K562 (cell line): ENCODE measurements around the gene GATB. TPM values are rescaled to one million over a fixed set of nuclear protein-coding genes. Genes with fewer than 3 reads are reported as not detected.

Experiments used
- ATAC-seq: fragments of 200-7000 bp; cut with Tn5 transposase; 3 replicates; pipeline ENCODE4 v1.9.1; 2020; ENCODE audit warnings: moderate library complexity
- BruUV-seq: library from RNA; stranded (reverse); fragments of 400-500 nt; replicated peaks from 2 replicates; lab custom pipeline; 2021; lab: Mats Ljungman, UMichigan
- CTCF ChIA-PET: fragments of 300-600 bp; formaldehyde crosslinking; extraction: SDS; loops from one replicate; lab custom pipeline; 2021; ENCODE audit warnings: low intra/inter-chr PET ratio; lab: Yijun Ruan, JAX
- POLR2A ChIA-PET: fragments of 300-600, 350-650 bp; sonication (Branson Sonifier 250); formaldehyde crosslinking; extraction: SDS; loops from one replicate; lab custom pipeline; 2021; ENCODE audit warnings: antibody characterized with exemption, inconsistent platforms; lab: Yijun Ruan, JAX
- DNase-seq, 4 experiments: peaks; one replicate each; pipeline versions ENCODE4 v3.0.0 to v3.0.0-alpha.2; 2011 to 2018; ENCODE audit warnings: low spot score in 3 of 4, mixed read lengths in 3 of 4; ENCODE audit errors: extremely low read depth in 1 of 4
- FAIRE-seq: peaks from 2 replicates; lab custom pipeline; 2011; peaks lifted over from hg19 to GRCh38; lab: Jason Lieb, UNC
- H2AFZ ChIP-seq: 2 replicates; pipeline ENCODE4 v1.6.0; 2011; ENCODE audit warnings: low read depth, low read length, control low read depth, inconsistent platforms
- H3K27ac ChIP-seq: fragments of 200-600 bp; 3 replicates; pipeline ENCODE4 v1.8.0; 2011; ENCODE audit warnings: low read depth, mild to moderate bottlenecking, control low read depth, inconsistent platforms, low read length, moderate library complexity, mixed read lengths; ENCODE audit errors: extremely low read depth
- H3K27me3 ChIP-seq, 2 experiments: fragments of 300-600 bp in 1 of 2; 2 replicates in 1 of 2; 3 replicates in 1 of 2; pipeline versions ENCODE4 v1.6.0 to v1.8.0; 2011; ENCODE audit warnings: inconsistent platforms in 2 of 2, low read length in 2 of 2, mild to moderate bottlenecking in 1 of 2, mixed read lengths in 1 of 2, moderate library complexity in 1 of 2; ENCODE audit not compliant: control insufficient read depth in 2 of 2, insufficient read depth in 2 of 2
- H3K36me3 ChIP-seq: fragments of 300-600 bp; 3 replicates; pipeline ENCODE4 v1.8.0; 2011; ENCODE audit warnings: mild to moderate bottlenecking, low read length, inconsistent platforms; ENCODE audit not compliant: control insufficient read depth, insufficient read depth
- H3K4me1 ChIP-seq, 2 experiments: fragments of 200-600 bp in 1 of 2; replicated peaks in 1 of 2; 2 replicates in 1 of 2; 3 replicates in 1 of 2; pipeline versions ENCODE4 v1.5.1 to v1.8.0; 2011; ENCODE audit warnings: inconsistent platforms in 2 of 2, low read length in 2 of 2, mild to moderate bottlenecking in 1 of 2, mixed read lengths in 1 of 2, moderate library complexity in 1 of 2; ENCODE audit not compliant: control insufficient read depth in 2 of 2, insufficient read depth in 2 of 2
- H3K4me2 ChIP-seq: 2 replicates; pipeline ENCODE4 v1.6.1; 2011; ENCODE audit warnings: low read length, control low read depth, inconsistent platforms, mixed read lengths; ENCODE audit not compliant: insufficient read depth
- H3K4me3 ChIP-seq: fragments of 200-600 bp; sonication (generic), shearing (Covaris generic); 2 replicates; pipeline ENCODE4 v1.5.1; 2016; ENCODE audit warnings: control low read depth, inconsistent platforms
- H3K79me2 ChIP-seq: fragments of 200-600 bp; 3 replicates; pipeline ENCODE4 v1.8.0; 2011; ENCODE audit warnings: low read length, inconsistent platforms; ENCODE audit not compliant: control insufficient read depth, insufficient read depth
- H3K9ac ChIP-seq, 2 experiments: 2 replicates each; pipeline versions ENCODE4 v1.6.0 to v1.6.1; 2011; ENCODE audit warnings: low read depth in 2 of 2, low read length in 2 of 2, control low read depth in 1 of 2, inconsistent platforms in 1 of 2, mild to moderate bottlenecking in 1 of 2, mixed read lengths in 1 of 2; ENCODE audit not compliant: insufficient read depth in 1 of 2
- H3K9me1 ChIP-seq: one replicate; pipeline ENCODE4 v1.6.0; 2011; ENCODE audit warnings: inconsistent platforms, mild to moderate bottlenecking, low read length, moderate library complexity; ENCODE audit not compliant: control insufficient read depth, insufficient read depth
- H3K9me3 ChIP-seq: replicated peaks from 2 replicates; pipeline ENCODE4 v1.5.1; 2011; ENCODE audit warnings: low read depth, low read length, inconsistent platforms; ENCODE audit not compliant: control insufficient read depth, insufficient read depth
- H4K20me1 ChIP-seq: replicated peaks from 2 replicates; pipeline ENCODE4 v1.6.1; 2011; ENCODE audit warnings: low read length, inconsistent platforms, mixed read lengths; ENCODE audit not compliant: control insufficient read depth, insufficient read depth
- EWSR1 ChIP-seq: fragments of 450-650 bp; IDR thresholded peaks from 2 replicates; pipeline ENCODE4 v1.6.1; 2018; ENCODE audit warnings: borderline replicate concordance, mild to moderate bottlenecking, low read depth, moderate library complexity; ENCODE audit not compliant: partially characterized antibody
- HDAC1 ChIP-seq, 2 experiments: fragments of 450-650 bp; IDR thresholded peaks; 2 replicates each; pipeline ENCODE4 v1.6.1; 2016 to 2017; ENCODE audit warnings: inconsistent platforms in 1 of 2, mild to moderate bottlenecking in 1 of 2, moderate library complexity in 1 of 2
- MYBL2 ChIP-seq, 2 experiments: fragments of 450-650 bp in 1 of 2; sonication (generic) in 1 of 2; formaldehyde crosslinking in 1 of 2; IDR thresholded peaks; 2 replicates each; pipeline versions ENCODE4 v1.6.1 to v1.8.1; 2017 to 2022; ENCODE audit warnings: borderline replicate concordance in 1 of 2, inconsistent platforms in 1 of 2, low read depth in 1 of 2, mild to moderate bottlenecking in 1 of 2, missing genetic modification reagents in 1 of 2, moderate library complexity in 1 of 2
- TRIM28 ChIP-seq: fragments of 450-650 bp; IDR thresholded peaks from 2 replicates; pipeline ENCODE4 v1.6.1; 2017
- ZC3H4 ChIP-seq: sonication (generic); formaldehyde crosslinking; IDR thresholded peaks from 2 replicates; pipeline ENCODE4 v1.9.0; 2021; ENCODE audit warnings: missing genetic modification reagents, borderline replicate concordance
- ZNF431 ChIP-seq: sonication (generic); formaldehyde crosslinking; IDR thresholded peaks from 2 replicates; pipeline ENCODE4 v1.8.0; 2022; ENCODE audit warnings: mild to moderate bottlenecking, missing genetic modification reagents
- ZNF717 ChIP-seq: fragments of 250-450 bp; sonication (Bioruptor Pico); IDR thresholded peaks from 2 replicates; pipeline ENCODE4 v1.5.0; 2021
- WGBS: fragments of 100-300 bp; shearing (Covaris generic); methylation state at CpG from one replicate; pipeline ENCODE4 v1.1.6; 2016; ENCODE audit warnings: low coverage, mixed read lengths; ENCODE audit not compliant: insufficient coverage; ENCODE audit errors: missing lambda C conversion rate; 5-methylcytosine and 5-hydroxymethylcytosine counted together
- in situ Hi-C: fragments of 300-500 bp; cut with MboI; formaldehyde crosslinking; loops from 4 replicates; pipeline ENCODE4 v1.15.0; 2018; ENCODE audit warnings: inconsistent platforms, mixed read lengths
- intact Hi-C: fragments of 100-400 bp; cut with micrococcal nuclease; formaldehyde crosslinking; loops from 2 replicates; pipeline ENCODE4 v1.14.2; 2022
- polyA plus RNA-seq, 8 experiments: library from polyadenylated mRNA; depleted of rRNA in 4 of 8; stranded (reverse) in 5 of 8; unstranded in 3 of 8; fragments of >200 nt; fragmentation: Nextera tagmentation in 2 of 8; fragmentation: Illumina TruSeq in 1 of 8; extraction: Ambion mirVana in 2 of 8; extraction: Trizol in 1 of 8; gene quantifications; 2 replicates each; pipeline versions ENCODE4 v1.2.1 to v1.2.3, GENCODE V29; 2011 to 2014; ENCODE audit warnings: inconsistent platforms in 1 of 8, missing spikeins in 1 of 8
- total RNA-seq, 7 experiments: library from RNA; depleted of rRNA in 6 of 7; stranded (reverse); fragments of >200 nt in 6 of 7; fragmentation: Illumina TruSeq in 2 of 7; extraction: Trizol in 2 of 7; gene quantifications; 2 replicates each; pipeline versions ENCODE4 v1.2.1 to v1.2.3, GENCODE V29; 2011 to 2021; ENCODE audit warnings: low replicate concordance in 1 of 7
- TF ChIP-seq, protein P1 (sequence below): sonication (generic); formaldehyde crosslinking; IDR thresholded peaks from 2 replicates; pipeline ENCODE4 v1.8.0; 2022; ENCODE audit warnings: mild to moderate bottlenecking, low read depth, missing genetic modification reagents
- TF ChIP-seq, protein P2 (sequence below): fragments of 250-450 bp; sonication (Bioruptor Pico); IDR thresholded peaks from 2 replicates; pipeline ENCODE4 v1.5.0; 2021

GATB gene
- total and polyA plus RNA-seq, 9 of the 15 experiments (the other 6 are each of a cell fraction or from before 2014, with no cell fraction given): 15.3 to 31.8 (median 26.2) TPM

DNA sequence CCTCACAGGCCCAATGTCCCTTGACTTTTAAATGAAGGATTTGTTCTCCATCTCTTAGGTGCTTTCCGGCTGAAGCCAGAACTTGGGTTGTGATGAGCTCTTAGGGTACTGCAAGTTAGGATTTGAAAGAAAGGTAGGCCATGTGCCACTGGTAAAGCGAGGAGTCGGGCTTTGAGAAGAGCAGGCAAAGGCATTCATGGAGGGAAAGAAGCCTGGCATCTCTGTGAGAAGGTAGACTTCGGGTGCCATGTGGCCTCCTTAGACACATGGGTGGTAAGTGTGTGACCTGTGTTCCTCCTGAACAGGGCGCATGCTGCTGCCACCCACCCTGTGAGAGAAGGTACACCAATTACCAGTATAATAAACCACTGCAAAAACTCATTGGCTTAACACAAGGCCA is 102.9 kb downstream of the GATB start (continued):
- no peak for TF ChIP-seq EWSR1
- no peak for TF ChIP-seq ZNF717 (CRISPR knock-in tag)
- TF ChIP-seq, protein P1, sequence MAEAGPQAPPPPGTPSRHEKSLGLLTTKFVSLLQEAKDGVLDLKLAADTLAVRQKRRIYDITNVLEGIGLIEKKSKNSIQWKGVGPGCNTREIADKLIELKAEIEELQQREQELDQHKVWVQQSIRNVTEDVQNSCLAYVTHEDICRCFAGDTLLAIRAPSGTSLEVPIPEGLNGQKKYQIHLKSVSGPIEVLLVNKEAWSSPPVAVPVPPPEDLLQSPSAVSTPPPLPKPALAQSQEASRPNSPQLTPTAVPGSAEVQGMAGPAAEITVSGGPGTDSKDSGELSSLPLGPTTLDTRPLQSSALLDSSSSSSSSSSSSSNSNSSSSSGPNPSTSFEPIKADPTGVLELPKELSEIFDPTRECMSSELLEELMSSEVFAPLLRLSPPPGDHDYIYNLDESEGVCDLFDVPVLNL (CRISPR knock-in tag): no peak

DNA sequence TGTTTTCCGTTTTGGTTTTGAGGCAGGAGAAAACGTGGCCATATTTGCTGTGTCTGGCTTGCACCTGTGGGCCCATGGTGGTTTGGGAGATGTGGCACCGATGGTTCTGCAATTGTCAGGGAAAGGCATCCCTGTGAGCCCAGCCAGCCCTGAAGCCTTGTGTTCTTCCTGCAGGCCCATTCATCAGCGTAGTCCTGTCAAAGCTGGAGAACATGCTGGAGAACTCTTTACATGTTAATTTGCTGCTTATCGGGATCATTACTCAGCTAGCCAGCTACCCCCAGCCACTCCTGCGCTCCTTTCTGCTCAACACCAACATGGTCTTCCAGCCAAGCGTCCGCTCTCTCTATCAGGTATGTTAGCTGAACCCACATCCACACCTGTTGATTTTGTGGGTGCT is 104.7 kb downstream of the GATB start:
- H3K9me3 ChIP-seq: no peaks in the 10 kb centered on the region
- H3K4me3 ChIP-seq: no peak overlapping the region
- ChIA-PET POLR2A (no interaction called here), CTCF (no interaction called here)
- H3K36me3 ChIP-seq: no peaks in the 10 kb centered on the region
- no peak for FAIRE-seq
- H4K20me1 ChIP-seq: no peaks in the 10 kb centered on the region
- in situ Hi-C loops: no loop called here
- no peaks in the 10 kb centered on the region for H3K4me1 ChIP-seq
- TF ChIP-seq, protein P2, sequence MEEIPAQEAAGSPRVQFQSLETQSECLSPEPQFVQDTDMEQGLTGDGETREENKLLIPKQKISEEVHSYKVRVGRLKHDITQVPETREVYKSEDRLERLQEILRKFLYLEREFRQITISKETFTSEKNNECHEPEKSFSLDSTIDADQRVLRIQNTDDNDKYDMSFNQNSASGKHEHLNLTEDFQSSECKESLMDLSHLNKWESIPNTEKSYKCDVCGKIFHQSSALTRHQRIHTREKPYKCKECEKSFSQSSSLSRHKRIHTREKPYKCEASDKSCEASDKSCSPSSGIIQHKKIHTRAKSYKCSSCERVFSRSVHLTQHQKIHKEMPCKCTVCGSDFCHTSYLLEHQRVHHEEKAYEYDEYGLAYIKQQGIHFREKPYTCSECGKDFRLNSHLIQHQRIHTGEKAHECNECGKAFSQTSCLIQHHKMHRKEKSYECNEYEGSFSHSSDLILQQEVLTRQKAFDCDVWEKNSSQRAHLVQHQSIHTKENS (CRISPR knock-in tag): no peak
- TF ChIP-seq TRIM28 (no peak), ZC3H4 (CRISPR knock-in tag) (no peak), HDAC1 (IDR thresholded peaks at IDR 0.05) (no peak), MYBL2 (IDR thresholded peaks at IDR 0.05; ENCODE audit: low read depth) (no peak), MYBL2 (CRISPR knock-in tag; IDR thresholded peaks at IDR 0.05; ENCODE audit: borderline replicate concordance) (no peak), ZNF431 (CRISPR knock-in tag) (no peak)
- TF ChIP-seq, all 486 proteins: peak for 0
- Histone ChIP-seq H2AFZ (no peak overlapping the region), H3K4me2 (no peak overlapping the region), H3K27ac (no peak overlapping the region), H3K9ac (no peak overlapping the region), H3K27me3 (peaks cover 20 to 50% of the 10 kb centered on the region in 2 experiments), H3K9me1 (no peaks in the 10 kb centered on the region), H3K79me2 (no peaks in the 10 kb centered on the region)
- intact Hi-C loops: no loop called here
- BruUV-seq: no TSS peak
- 1% methylated on average over 8 of the region's 8 CpGs for WGBS
- DNase-seq (no peak), ATAC-seq (no peak)
